Panc1 (cell line): ENCODE data around the gene ST6GALNAC1. TPM values are rescaled to one million over a fixed set of nuclear protein-coding genes. Genes with fewer than 3 reads are reported as not detected.

Experiments
- ATAC-seq: fragments of 200-7000 bp; cut with Tn5 transposase; 2 replicates; pipeline ENCODE4 v1.9.1; 2020; ENCODE audit warnings: mild to moderate bottlenecking, moderate library complexity
- BruUV-seq: library from RNA; stranded (reverse); fragments of 400-500 nt; replicated peaks from 2 replicates; lab custom pipeline; 2021; lab: Mats Ljungman, UMichigan
- CTCF ChIA-PET: fragments of 300-600 bp; sonication (Branson Sonifier 250); formaldehyde crosslinking; loops from one replicate; lab custom pipeline; 2022; ENCODE audit warnings: antibody characterized with exemption; lab: Charles Lee
- POLR2A ChIA-PET: fragments of 300-600 bp; sonication (Branson Sonifier 250); formaldehyde crosslinking; loops from one replicate; lab custom pipeline; 2022; ENCODE audit warnings: antibody characterized with exemption; lab: Charles Lee
- DNase-seq: peaks from one replicate; pipeline ENCODE4 v3.0.0-alpha.2; 2010; ENCODE audit warnings: low read depth, low spot score
- H3K27ac ChIP-seq: 2 replicates; pipeline ENCODE4 v1.5.1; 2011; ENCODE audit warnings: mild to moderate bottlenecking, low read length, inconsistent platforms
- H3K27me3 ChIP-seq: fragments of 200-500 bp; sonication (Bioruptor generic); 2 replicates; pipeline ENCODE4 v1.6.0; 2014; ENCODE audit warnings: low read length, inconsistent platforms; ENCODE audit not compliant: control insufficient read depth, insufficient read depth
- H3K36me3 ChIP-seq: fragments of 200-500 bp; sonication (Bioruptor generic); 2 replicates; pipeline ENCODE4 v1.5.1; 2014; ENCODE audit warnings: inconsistent platforms, mild to moderate bottlenecking, low read length, moderate library complexity; ENCODE audit not compliant: control insufficient read depth, insufficient read depth
- H3K4me1 ChIP-seq: 2 replicates; pipeline ENCODE4 v1.5.1; 2011; ENCODE audit warnings: inconsistent platforms, mild to moderate bottlenecking, low read length, moderate library complexity; ENCODE audit not compliant: control insufficient read depth, insufficient read depth
- H3K4me3 ChIP-seq, 2 experiments: 2 replicates each; pipeline ENCODE4 v1.5.1; 2011 to 2012; ENCODE audit warnings: low read depth in 2 of 2, low read length in 2 of 2, mild to moderate bottlenecking in 2 of 2, inconsistent platforms in 1 of 2, moderate library complexity in 1 of 2
- H3K9me3 ChIP-seq: fragments of 200-500 bp; sonication (Bioruptor generic); 2 replicates; pipeline ENCODE4 v1.5.1; 2014; ENCODE audit warnings: low read depth, mild to moderate bottlenecking, inconsistent platforms, low read length, moderate library complexity; ENCODE audit not compliant: control insufficient read depth, insufficient read depth
- POLR2AphosphoS5 ChIP-seq: IDR thresholded peaks from 2 replicates; pipeline ENCODE4 v1.6.1; 2012; ENCODE audit warnings: mild to moderate bottlenecking, low read depth, low read length, moderate library complexity
- SIN3A ChIP-seq: IDR thresholded peaks from 2 replicates; pipeline ENCODE4 v1.6.1; 2012; ENCODE audit warnings: low read depth, mild to moderate bottlenecking, low read length, moderate library complexity, borderline replicate concordance; ENCODE audit not compliant: insufficient read depth
- TCF7L2 ChIP-seq: IDR thresholded peaks from 2 replicates; pipeline ENCODE4 v1.6.1; 2011; ENCODE audit warnings: mild to moderate bottlenecking, low read depth, low read length, inconsistent platforms
- in situ Hi-C: cut with HindIII; loops from 2 replicates; pipeline ENCODE4 v1.10.0; 2016; ENCODE audit warnings: low sequenced_read_pairs, low pct_unique_long_range_greater_than_20kb
- intact Hi-C: fragments of 100-400 bp; cut with micrococcal nuclease; formaldehyde crosslinking; loops from one replicate; pipeline ENCODE4 v1.10.0; 2022; ENCODE audit not compliant: unreplicated experiment
- total RNA-seq: library from RNA; stranded (reverse); gene quantifications from one replicate; pipeline ENCODE4 v1.2.1, GENCODE V29; 2021; ENCODE audit not compliant: unreplicated experiment
- TF ChIP-seq, protein P1 (sequence below): fragments of 450-650 bp; IDR thresholded peaks from 2 replicates; pipeline ENCODE4 v1.5.1; 2017; ENCODE audit warnings: mild to moderate bottlenecking
- TF ChIP-seq, protein P2 (sequence below), 2 experiments: IDR thresholded peaks; 2 replicates each; pipeline ENCODE4 v1.6.1; 2011 to 2012; ENCODE audit warnings: low read depth in 2 of 2, control low read depth in 1 of 2, low read length in 1 of 2, mild to moderate bottlenecking in 1 of 2, moderate library complexity in 1 of 2; ENCODE audit not compliant: insufficient read depth in 1 of 2

The ST6GALNAC1 gene
- total RNA-seq, 1 experiment from 2014 or later: 0.15 TPM

DNA sequence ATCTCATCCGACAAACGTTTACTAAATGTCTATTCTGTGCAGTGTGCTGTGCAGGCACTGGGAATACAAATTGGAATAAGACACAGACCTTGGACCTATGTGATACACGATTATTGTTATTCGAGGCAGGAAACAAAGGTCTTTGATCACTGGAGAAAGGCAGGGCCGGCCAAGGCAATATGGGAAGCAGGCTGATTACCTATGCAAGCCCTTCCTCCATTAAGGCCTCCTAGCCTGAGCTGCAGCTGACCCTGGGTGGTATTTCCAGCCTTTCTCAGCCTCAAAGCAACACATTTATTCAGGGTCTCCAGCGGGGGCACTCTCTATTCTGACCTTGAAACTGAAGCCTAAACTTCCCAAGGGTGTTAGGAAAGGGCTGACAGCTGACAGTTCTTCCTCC, 13.4 kb downstream of the ST6GALNAC1 start:
- DNase-seq (no peak), ATAC-seq (0 out of 2 replicates have a peak, but pooled peaks have one; percentile 26)
- in situ Hi-C loops (no loop called here), intact Hi-C loops (no loop called here)
- Histone ChIP-seq H3K27me3 (no peaks in the 10 kb centered on the region), H3K9me3 (no peaks in the 10 kb centered on the region), H3K36me3 (no peaks in the 10 kb centered on the region), H3K4me3 (no peak overlapping the region), H3K27ac (no peak overlapping the region), H3K4me1 (no peaks in the 10 kb centered on the region)
- no TSS peak for BruUV-seq
- CTCF ChIA-PET: interaction anchor here (0.6 to 0.7 kb wide), 3 partner anchors 11 to 222 kb away, joined by 3 to 16 read pairs (median 4); no protein-coding TSS in a partner anchor
- TF ChIP-seq TCF7L2 (no peak), POLR2AphosphoS5 (no peak), SIN3A (no peak)
- POLR2A ChIA-PET: no interaction called here

DNA sequence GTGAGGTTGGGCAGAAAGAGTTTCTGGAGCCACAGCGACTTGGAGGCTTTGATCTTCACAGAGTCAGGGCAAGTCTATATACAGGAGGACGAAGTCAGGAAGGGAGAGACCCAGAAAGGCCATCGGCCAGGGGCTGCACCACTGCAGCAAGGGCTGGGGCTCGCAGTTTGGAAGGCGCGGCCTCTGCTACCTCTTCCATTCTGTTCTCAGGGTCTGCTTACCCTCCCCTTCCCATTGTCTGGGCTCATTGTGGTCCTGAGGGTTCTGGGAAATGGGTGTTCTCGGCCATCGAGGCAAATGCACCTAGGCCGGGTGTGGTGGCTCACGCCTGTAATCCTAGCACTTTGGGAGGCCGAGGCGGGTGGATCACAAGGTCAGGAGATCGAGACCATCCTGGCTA, 16.0 kb downstream of the ST6GALNAC1 start:
- ATAC-seq: 0 out of 2 replicates have a peak, but pooled peaks have one; percentile 7

More for the DNA sequence above, 16.0 kb downstream of the ST6GALNAC1 start:
- in situ Hi-C loops (no loop called here), intact Hi-C loops (loop anchor here (10.0 kb wide), 1 partner anchor 63 kb away; a partner anchor contains a TSS)
- no TSS peak for BruUV-seq
- CTCF ChIA-PET: no interaction called here
- peaks cover 3% of the 10 kb centered on the region; the same call in 1 of the 2 replicates for H3K4me1 ChIP-seq
- TF ChIP-seq, protein P1, sequence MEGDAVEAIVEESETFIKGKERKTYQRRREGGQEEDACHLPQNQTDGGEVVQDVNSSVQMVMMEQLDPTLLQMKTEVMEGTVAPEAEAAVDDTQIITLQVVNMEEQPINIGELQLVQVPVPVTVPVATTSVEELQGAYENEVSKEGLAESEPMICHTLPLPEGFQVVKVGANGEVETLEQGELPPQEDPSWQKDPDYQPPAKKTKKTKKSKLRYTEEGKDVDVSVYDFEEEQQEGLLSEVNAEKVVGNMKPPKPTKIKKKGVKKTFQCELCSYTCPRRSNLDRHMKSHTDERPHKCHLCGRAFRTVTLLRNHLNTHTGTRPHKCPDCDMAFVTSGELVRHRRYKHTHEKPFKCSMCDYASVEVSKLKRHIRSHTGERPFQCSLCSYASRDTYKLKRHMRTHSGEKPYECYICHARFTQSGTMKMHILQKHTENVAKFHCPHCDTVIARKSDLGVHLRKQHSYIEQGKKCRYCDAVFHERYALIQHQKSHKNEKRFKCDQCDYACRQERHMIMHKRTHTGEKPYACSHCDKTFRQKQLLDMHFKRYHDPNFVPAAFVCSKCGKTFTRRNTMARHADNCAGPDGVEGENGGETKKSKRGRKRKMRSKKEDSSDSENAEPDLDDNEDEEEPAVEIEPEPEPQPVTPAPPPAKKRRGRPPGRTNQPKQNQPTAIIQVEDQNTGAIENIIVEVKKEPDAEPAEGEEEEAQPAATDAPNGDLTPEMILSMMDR: no peak
- TF ChIP-seq SIN3A (no peak), POLR2AphosphoS5 (no peak), TCF7L2 (no peak)
- TF ChIP-seq, protein P2, sequence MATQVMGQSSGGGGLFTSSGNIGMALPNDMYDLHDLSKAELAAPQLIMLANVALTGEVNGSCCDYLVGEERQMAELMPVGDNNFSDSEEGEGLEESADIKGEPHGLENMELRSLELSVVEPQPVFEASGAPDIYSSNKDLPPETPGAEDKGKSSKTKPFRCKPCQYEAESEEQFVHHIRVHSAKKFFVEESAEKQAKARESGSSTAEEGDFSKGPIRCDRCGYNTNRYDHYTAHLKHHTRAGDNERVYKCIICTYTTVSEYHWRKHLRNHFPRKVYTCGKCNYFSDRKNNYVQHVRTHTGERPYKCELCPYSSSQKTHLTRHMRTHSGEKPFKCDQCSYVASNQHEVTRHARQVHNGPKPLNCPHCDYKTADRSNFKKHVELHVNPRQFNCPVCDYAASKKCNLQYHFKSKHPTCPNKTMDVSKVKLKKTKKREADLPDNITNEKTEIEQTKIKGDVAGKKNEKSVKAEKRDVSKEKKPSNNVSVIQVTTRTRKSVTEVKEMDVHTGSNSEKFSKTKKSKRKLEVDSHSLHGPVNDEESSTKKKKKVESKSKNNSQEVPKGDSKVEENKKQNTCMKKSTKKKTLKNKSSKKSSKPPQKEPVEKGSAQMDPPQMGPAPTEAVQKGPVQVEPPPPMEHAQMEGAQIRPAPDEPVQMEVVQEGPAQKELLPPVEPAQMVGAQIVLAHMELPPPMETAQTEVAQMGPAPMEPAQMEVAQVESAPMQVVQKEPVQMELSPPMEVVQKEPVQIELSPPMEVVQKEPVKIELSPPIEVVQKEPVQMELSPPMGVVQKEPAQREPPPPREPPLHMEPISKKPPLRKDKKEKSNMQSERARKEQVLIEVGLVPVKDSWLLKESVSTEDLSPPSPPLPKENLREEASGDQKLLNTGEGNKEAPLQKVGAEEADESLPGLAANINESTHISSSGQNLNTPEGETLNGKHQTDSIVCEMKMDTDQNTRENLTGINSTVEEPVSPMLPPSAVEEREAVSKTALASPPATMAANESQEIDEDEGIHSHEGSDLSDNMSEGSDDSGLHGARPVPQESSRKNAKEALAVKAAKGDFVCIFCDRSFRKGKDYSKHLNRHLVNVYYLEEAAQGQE (IDR thresholded peaks at IDR 0.05; ENCODE audit: insufficient read depth in 1 of 2, low read depth in 2 of 2, low read length in 1 of 2): no peak
- DNase-seq: no peak
- no peaks in the 10 kb centered on the region; the same call in 1 of the 2 replicates for H3K27me3 ChIP-seq
- POLR2A ChIA-PET: no interaction called here
- H3K36me3 ChIP-seq: no peaks in the 10 kb centered on the region
- no peak overlapping the region for H3K27ac ChIP-seq
- H3K9me3 ChIP-seq: no peaks in the 10 kb centered on the region
- no peak overlapping the region for H3K4me3 ChIP-seq
